Activated CD4-positive, alpha-beta memory T cell treated with anti-CD3 and anti-CD28 coated beads for 36 hours (primary cell): ENCODE data around the gene PPP2R1A. TPM values are rescaled to one million over a fixed set of nuclear protein-coding genes. Genes with fewer than 3 reads are reported as not detected.

Experiments
- CTCF ChIA-PET: fragments of 350-600 bp; sonication (Branson Sonifier 250); formaldehyde crosslinking; loops from one replicate; lab custom pipeline; 2021; ENCODE audit warnings: antibody characterized with exemption, inconsistent platforms; lab: Charles Lee
- POLR2A ChIA-PET: fragments of 350-600 bp; sonication (Branson Sonifier 250); formaldehyde crosslinking; loops from one replicate; lab custom pipeline; 2021; ENCODE audit warnings: antibody characterized with exemption; lab: Charles Lee
- DNase-seq: peaks from one replicate; pipeline ENCODE4 v3.0.0-alpha.2; 2020
- H3K27ac Mint-ChIP-seq: one replicate; pipeline ENCODE4 v1.8.0; 2021; ENCODE audit warnings: mixed read lengths
- H3K27me3 Mint-ChIP-seq: one replicate; pipeline ENCODE4 v1.8.0; 2021; ENCODE audit warnings: mixed read lengths
- H3K36me3 Mint-ChIP-seq: one replicate; pipeline ENCODE4 v1.8.0; 2021; ENCODE audit warnings: mixed read lengths
- H3K4me1 Mint-ChIP-seq: one replicate; pipeline ENCODE4 v1.8.0; 2021; ENCODE audit warnings: low read depth, mixed read lengths
- H3K4me3 Mint-ChIP-seq: one replicate; pipeline ENCODE4 v1.8.0; 2021; ENCODE audit warnings: mild to moderate bottlenecking, mixed read lengths
- H3K9me3 Mint-ChIP-seq: one replicate; pipeline ENCODE4 v1.8.0; 2021; ENCODE audit warnings: mixed read lengths
- intact Hi-C: fragments of 100-400 bp; cut with micrococcal nuclease; formaldehyde crosslinking; loops from one replicate; pipeline ENCODE4 v1.15.1; 2023
- total RNA-seq, 2 experiments: library from RNA; stranded (reverse); gene quantifications; one replicate each; pipeline ENCODE4 v1.2.3, GENCODE V29; 2021

Gene PPP2R1A
- total RNA-seq = 100 to 1,000 TPM; 224 to 229 TPM

DNA sequence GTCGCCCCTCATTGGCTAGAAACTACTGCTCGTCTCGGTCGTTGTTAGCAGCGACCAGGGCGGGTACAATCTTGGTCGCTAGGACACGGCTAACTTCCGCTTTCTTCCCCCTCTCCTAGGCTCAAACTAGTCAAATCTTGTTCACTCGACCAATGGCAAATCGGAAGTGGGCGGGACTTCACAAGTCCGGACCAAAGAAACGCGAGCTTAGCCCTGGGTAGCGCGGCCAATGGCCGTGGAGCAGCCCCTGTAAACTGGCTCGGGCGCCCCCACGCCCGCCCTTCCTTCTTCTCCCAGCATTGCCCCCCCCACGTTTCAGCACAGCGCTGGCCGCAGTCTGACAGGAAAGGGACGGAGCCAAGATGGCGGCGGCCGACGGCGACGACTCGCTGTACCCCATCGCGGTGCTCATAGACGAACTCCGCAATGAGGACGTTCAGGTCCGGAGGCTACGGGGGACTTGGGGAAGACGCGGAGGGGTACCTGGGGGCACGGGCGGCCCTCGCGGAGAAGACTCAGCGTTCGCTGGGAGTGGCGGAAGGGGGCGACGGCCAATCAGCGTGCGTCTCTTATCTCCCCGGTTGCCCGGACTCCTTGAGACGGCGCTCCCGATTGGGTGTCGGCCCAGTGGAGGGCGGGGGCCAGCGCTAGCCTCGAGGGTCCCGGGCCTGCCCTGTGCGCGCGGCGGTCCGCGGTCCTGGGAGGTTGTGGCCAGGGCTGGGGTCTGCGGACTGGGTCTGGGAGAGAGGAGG lies at the start of gene PPP2R1A:
PPP2R1A (plus strand) TSS at position 318 of the 752 bp plus-strand sequence; CDS start at position 363, 45 bp downstream.
- ChIA-PET CTCF (interaction anchor here (0.7 to 1.3 kb wide), 3 partner anchors 38 to 51 kb away, joined by 3 to 6 read pairs (median 4); no protein-coding TSS in a partner anchor), POLR2A (interaction anchor here (0.5 to 1.9 kb wide), 5 partner anchors 8 to 37 kb away, joined by 3 to 10 read pairs (median 5); partner anchors contain the start of gene ZNF836)
- H3K4me3 Mint-ChIP-seq = peak within 1 kb of the TSS; percentile 96
- intact Hi-C loops = loop anchor here (1.0 to 5.0 kb wide), 7 partner anchors 19 to 1927 kb away; partner anchors contain the start of genes PRPF31, TFPT, ZNF766 and ZNF808
- DNase-seq = peak; percentile 98
- H3K27me3 Mint-ChIP-seq = no peaks in the 10 kb centered on the region
- no peaks in the 10 kb centered on the region for H3K9me3 Mint-ChIP-seq
- peaks cover 41% of the 10 kb centered on the region for H3K4me1 Mint-ChIP-seq
- peaks cover 28% of the 10 kb centered on the region for H3K36me3 Mint-ChIP-seq
- H3K27ac Mint-ChIP-seq = peak within 1 kb of the TSS; percentile 99

DNA sequence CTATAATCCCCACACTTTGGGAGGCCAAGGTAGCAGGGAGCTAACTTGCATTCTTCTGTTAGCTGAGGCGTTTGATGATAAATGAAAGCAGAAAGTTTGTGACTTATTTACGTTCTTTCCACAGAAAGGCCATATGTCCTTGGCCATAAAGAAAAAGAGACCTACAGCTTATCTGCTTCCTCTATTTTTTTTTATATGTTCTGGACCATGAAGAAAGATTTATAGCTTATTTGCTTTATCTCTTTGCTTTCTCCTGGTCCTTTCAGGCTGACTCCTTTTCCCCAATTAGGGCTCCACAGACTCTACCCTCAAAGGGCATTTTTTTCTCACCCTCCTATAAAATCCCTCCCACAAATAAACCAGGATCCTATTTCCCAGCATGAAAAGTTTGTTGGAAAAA lies 48.6 kb upstream of the PPP2R1A start:
- no peak for DNase-seq
- Mint-ChIP-seq H3K4me3 (no peak overlapping the region), H3K36me3 (peaks cover 7% of the 10 kb centered on the region), H3K9me3 (peaks cover 20% of the 10 kb centered on the region), H3K27me3 (no peaks in the 10 kb centered on the region), H3K27ac (no peak overlapping the region), H3K4me1 (peaks cover 22% of the 10 kb centered on the region)
- CTCF ChIA-PET = interaction anchor here (1.7 kb wide), 1 partner anchor 96 kb away, joined by 6 read pairs; no protein-coding TSS in a partner anchor
- intact Hi-C loops = no loop called here
- POLR2A ChIA-PET = no interaction called here

GRCh38 chr19:52142001-52142595 lies 47.8 kb upstream of the PPP2R1A start:
- H3K4me3 Mint-ChIP-seq = no peak overlapping the region
- H3K27ac Mint-ChIP-seq = no peak overlapping the region
- ChIA-PET CTCF (no interaction called here), POLR2A (interaction anchor here (0.6 kb wide), 1 partner anchor 640 kb away, joined by 3 read pairs; no protein-coding TSS in a partner anchor)
- intact Hi-C loops = no loop called here
- H3K27me3 Mint-ChIP-seq = no peaks in the 10 kb centered on the region
- peaks cover 4% of the 10 kb centered on the region for H3K36me3 Mint-ChIP-seq
- H3K9me3 Mint-ChIP-seq = peaks cover 27% of the 10 kb centered on the region
- no peak for DNase-seq
- H3K4me1 Mint-ChIP-seq = peaks cover 22% of the 10 kb centered on the region

GRCh38 chr19:52148256-52148655 lies 41.6 kb upstream of the PPP2R1A start:
- CTCF ChIA-PET = no interaction called here
- H3K36me3 Mint-ChIP-seq = peaks cover 17% of the 10 kb centered on the region
- peaks cover 57% of the 10 kb centered on the region for H3K9me3 Mint-ChIP-seq
- DNase-seq = no peak
- no peak overlapping the region for H3K27ac Mint-ChIP-seq
- H3K27me3 Mint-ChIP-seq = no peaks in the 10 kb centered on the region
- no peak overlapping the region for H3K4me3 Mint-ChIP-seq
- intact Hi-C loops = no loop called here
- POLR2A ChIA-PET = no interaction called here
- no peaks in the 10 kb centered on the region for H3K4me1 Mint-ChIP-seq

GRCh38 chr19:52155596-52156359 lies 34.1 kb upstream of the PPP2R1A start:
- DNase-seq = no peak
- intact Hi-C loops = no loop called here
- Mint-ChIP-seq H3K36me3 (peaks cover 74% of the 10 kb centered on the region), H3K27ac (no peak overlapping the region), H3K4me3 (no peak overlapping the region), H3K27me3 (no peaks in the 10 kb centered on the region), H3K9me3 (peaks cover 84% of the 10 kb centered on the region), H3K4me1 (no peaks in the 10 kb centered on the region)
- POLR2A ChIA-PET = no interaction called here
- CTCF ChIA-PET = no interaction called here

DNA sequence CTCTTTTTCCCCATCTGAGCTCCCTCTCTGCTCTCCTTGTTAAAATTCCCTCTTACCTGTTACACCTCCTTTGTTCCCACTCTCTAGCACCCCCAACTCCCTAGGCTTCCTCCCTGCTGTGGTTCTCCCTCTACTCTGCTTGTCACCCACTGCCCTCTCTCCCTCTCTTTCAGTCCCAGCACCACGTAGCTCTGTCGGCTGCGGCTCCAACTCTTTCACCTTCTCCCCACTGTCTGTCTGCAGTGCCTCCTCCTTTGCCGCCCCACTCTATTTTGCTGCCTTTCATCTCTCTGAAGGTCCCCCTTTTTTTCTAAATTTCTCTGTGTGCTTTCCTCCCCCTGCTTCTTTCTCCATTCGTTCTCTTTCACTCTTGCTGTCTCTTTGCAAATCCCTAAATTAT lies 19.5 kb upstream of the PPP2R1A start:
- Mint-ChIP-seq H3K9me3 (peaks cover 4% of the 10 kb centered on the region), H3K27me3 (no peaks in the 10 kb centered on the region), H3K4me3 (peak overlapping the region; percentile 99), H3K27ac (peak overlapping the region; percentile 86), H3K36me3 (peaks cover 32% of the 10 kb centered on the region), H3K4me1 (peaks cover 23% of the 10 kb centered on the region)
- ChIA-PET POLR2A (no interaction called here), CTCF (no interaction called here)
- intact Hi-C loops = no loop called here
- DNase-seq = peak; percentile 13

DNA sequence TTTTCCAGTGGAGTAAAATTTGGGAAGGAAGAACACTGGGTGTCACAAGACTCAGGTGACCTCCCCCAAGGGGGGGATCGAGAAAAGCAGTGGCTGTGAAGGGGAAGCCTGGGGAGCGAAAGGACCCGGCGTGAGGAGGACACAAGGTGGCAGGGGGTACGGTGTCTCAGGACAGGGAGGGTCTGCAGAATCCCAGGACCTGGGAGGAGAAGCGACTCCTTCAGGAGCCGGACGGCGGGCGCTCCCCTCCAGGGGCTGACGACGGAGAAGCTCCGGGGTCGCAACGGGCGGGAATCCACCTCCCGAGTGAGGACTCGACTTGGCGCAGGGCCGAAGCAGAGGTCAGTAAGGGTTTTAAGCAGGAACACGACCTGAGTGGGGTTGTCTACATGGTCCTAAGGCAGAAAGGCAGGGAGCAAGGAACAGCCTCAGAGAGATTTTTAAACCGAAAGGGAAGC lies 19.0 kb upstream of the PPP2R1A start:
- H3K4me3 Mint-ChIP-seq = peak overlapping the region; percentile 99

DNA sequence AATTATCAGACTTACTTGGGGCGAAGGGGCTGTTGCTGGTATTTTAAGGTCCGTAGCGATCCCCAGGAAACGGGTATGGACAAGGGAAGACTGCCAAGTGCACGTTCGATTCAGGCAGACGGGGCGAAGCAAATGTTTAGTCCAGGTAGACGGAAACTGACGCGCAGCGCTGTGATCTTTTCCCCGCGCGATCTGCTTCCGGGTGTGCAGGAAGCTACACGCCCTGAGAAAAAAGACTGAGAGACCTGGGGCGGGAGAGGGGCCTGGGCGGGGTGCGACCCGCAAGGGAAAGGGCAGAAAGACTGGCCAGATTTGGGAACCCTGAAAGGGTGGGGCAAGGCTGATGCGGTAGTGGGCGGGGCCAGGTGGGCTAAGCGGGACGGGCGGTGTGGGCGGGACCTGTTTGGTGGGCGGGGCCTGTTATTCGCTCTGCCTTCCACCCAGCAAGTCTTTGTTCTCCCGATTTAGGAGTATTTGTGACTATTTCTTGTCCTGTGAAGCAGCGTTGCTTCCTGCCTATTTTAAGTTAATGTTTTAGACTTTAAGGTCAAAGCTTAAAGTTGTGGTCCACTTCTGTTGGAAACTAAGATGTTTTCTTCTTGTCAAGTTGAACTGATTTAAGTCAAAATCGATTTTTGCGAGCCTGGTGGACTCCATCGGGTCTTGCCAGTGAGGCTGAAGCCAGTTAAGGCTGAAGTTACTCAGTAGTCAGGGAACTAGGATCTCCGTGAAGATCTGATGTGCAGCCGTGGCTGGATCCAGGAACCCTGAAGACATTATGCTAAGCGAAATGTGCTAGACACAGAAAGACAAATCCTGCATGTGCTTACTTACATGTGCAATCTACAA lies 18.3 kb upstream of the PPP2R1A start, which contains the start of gene ZNF836:
ZNF836 (minus strand) TSS at position 301 of the 849 bp plus-strand sequence. CDS start 3,549 bp downstream, outside the sequence.
- Mint-ChIP-seq H3K9me3 (peaks cover 2% of the 10 kb centered on the region), H3K36me3 (peaks cover 27% of the 10 kb centered on the region), H3K27me3 (no peaks in the 10 kb centered on the region), H3K27ac (peak within 1 kb of the TSS; percentile 86), H3K4me1 (peaks cover 23% of the 10 kb centered on the region), H3K4me3 (peak within 1 kb of the TSS; percentile 99)
- intact Hi-C loops = loop anchor here (1.0 kb wide), 2 partner anchors 18 to 32 kb away; partner anchors contain the start of gene ZNF616
- ChIA-PET CTCF (interaction anchor here (0.7 to 1.1 kb wide), 2 partner anchors 33 to 95 kb away, joined by 3 read pairs; no protein-coding TSS in a partner anchor), POLR2A (interaction anchor here (1.9 kb wide), 1 partner anchor 18 kb away, joined by 10 read pairs; the partner anchor contains the start of gene PPP2R1A)
- peak; percentile 95 for DNase-seq

More for the DNA sequence above, 19.0 kb upstream of the PPP2R1A start:
- intact Hi-C loops = loop anchor here (1.0 kb wide), 2 partner anchors 18 to 32 kb away; partner anchors contain the start of gene ZNF616
- ChIA-PET POLR2A (interaction anchor here (1.9 kb wide), 1 partner anchor 19 kb away, joined by 10 read pairs; the partner anchor contains the start of gene PPP2R1A), CTCF (no interaction called here)
- peaks cover 2% of the 10 kb centered on the region for H3K9me3 Mint-ChIP-seq
- H3K4me1 Mint-ChIP-seq = peaks cover 23% of the 10 kb centered on the region
- peak overlapping the region; percentile 86 for H3K27ac Mint-ChIP-seq
- DNase-seq = peak; percentile 19
- H3K36me3 Mint-ChIP-seq = peaks cover 27% of the 10 kb centered on the region
- H3K27me3 Mint-ChIP-seq = no peaks in the 10 kb centered on the region

GRCh38 chr19:52172347-52172746 lies 17.5 kb upstream of the PPP2R1A start:
- Mint-ChIP-seq H3K27me3 (no peaks in the 10 kb centered on the region), H3K4me3 (peak overlapping the region; percentile 99), H3K4me1 (peaks cover 23% of the 10 kb centered on the region), H3K27ac (peak overlapping the region; percentile 86), H3K36me3 (peaks cover 23% of the 10 kb centered on the region), H3K9me3 (peaks cover 2% of the 10 kb centered on the region)
- intact Hi-C loops = no loop called here
- ChIA-PET CTCF (interaction anchor here (1.1 kb wide), 1 partner anchor 34 kb away, joined by 3 read pairs; no protein-coding TSS in a partner anchor), POLR2A (interaction anchor here (1.9 kb wide), 1 partner anchor 17 kb away, joined by 10 read pairs; the partner anchor contains the start of gene PPP2R1A)
- DNase-seq = no peak

DNA sequence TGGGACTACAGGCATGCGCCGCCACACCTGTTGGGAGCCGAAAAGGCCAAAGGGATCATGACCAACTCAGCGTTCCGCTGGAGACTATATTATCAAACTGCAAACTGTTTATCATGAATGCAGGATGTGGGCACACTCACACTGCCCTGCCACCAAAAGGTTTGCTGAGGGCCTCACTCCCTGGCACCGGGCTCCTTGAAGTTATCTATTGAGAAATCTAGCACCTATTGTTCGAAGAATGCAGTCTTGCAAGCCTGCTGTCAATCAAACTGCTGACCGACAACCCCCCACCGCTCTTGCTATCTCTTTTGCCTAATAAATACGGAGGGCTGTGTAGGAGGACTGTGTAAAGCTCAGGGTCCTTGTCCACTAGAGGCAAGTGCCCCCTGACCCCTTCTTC lies 13.3 kb upstream of the PPP2R1A start:
- intact Hi-C loops = no loop called here
- POLR2A ChIA-PET = no interaction called here
- no peaks in the 10 kb centered on the region for H3K27me3 Mint-ChIP-seq
- no peak overlapping the region for H3K4me3 Mint-ChIP-seq
- DNase-seq = no peak
- H3K9me3 Mint-ChIP-seq = peaks cover 2% of the 10 kb centered on the region
- no peaks in the 10 kb centered on the region for H3K36me3 Mint-ChIP-seq
- peaks cover 10% of the 10 kb centered on the region for H3K4me1 Mint-ChIP-seq
- H3K27ac Mint-ChIP-seq = no peak overlapping the region
- CTCF ChIA-PET = no interaction called here
